Muscle of leg (tissue), 11 donors: ENCODE results near the gene ELOVL5. TPM values are rescaled to one million over a fixed set of nuclear protein-coding genes. Genes with fewer than 3 reads are reported as not detected.
"Not testable (repeated sequence)": the region's sequence is repeated elsewhere in the genome, so short reads cannot be mapped to it uniquely, and the experiment has no call there.

ENCODE experiments used
- DNase-seq: peaks from one replicate; pipeline ENCODE4 v3.0.0; 2013
- H3K27ac ChIP-seq: one replicate; pipeline ENCODE4 v1.5.1; 2013; ENCODE audit warnings: mild to moderate bottlenecking, low read length, control low read depth
- H3K27me3 ChIP-seq: one replicate; pipeline ENCODE4 v1.6.1; 2013; ENCODE audit warnings: low read length; ENCODE audit not compliant: control insufficient read depth, insufficient read depth
- H3K36me3 ChIP-seq: one replicate; pipeline ENCODE4 v1.6.1; 2013; ENCODE audit warnings: low read length; ENCODE audit not compliant: control insufficient read depth, insufficient read depth
- H3K4me1 ChIP-seq: one replicate; pipeline ENCODE4 v1.6.1; 2013; ENCODE audit warnings: low read length; ENCODE audit not compliant: control insufficient read depth, insufficient read depth
- H3K4me3 ChIP-seq: one replicate; pipeline ENCODE4 v1.5.1; 2013; ENCODE audit warnings: low read length, control low read depth
- H3K9me3 ChIP-seq: replicated peaks from 2 replicates; pipeline ENCODE4 v1.6.1; 2013; ENCODE audit warnings: low read depth, low read length; ENCODE audit not compliant: control insufficient read depth
- WGBS: methylation state at CpG from one replicate; pipeline ENCODE4 v1.1.5; 2013; ENCODE audit warnings: missing lambda C conversion rate; ENCODE audit not compliant: insufficient coverage; 5-methylcytosine and 5-hydroxymethylcytosine counted together
- polyA plus RNA-seq, 8 donors: library from polyadenylated mRNA; unstranded; fragments of 120-200 nt; gene quantifications; one replicate each; pipeline versions ENCODE4 v1.2.1 to v1.2.3, GENCODE V29; 2013; ENCODE audit warnings: inconsistent platforms in 1 of 8, low replicate concordance in 1 of 8; ENCODE audit not compliant: insufficient read length in 8 of 8, insufficient read depth in 1 of 8
- total RNA-seq: library from RNA; stranded (reverse); fragments of 120-200 nt; gene quantifications from one replicate; pipeline ENCODE4 v1.2.4, GENCODE V29; 2013

Gene ELOVL5
- total and polyA plus RNA-seq, 9 donors: 21.5 to 52.0 (median 38.1) TPM

- peak overlapping the region; percentile 90 for H3K4me3 ChIP-seq
- no peaks in the 10 kb centered on the region for H3K9me3 ChIP-seq
- peaks cover 3% of the 10 kb centered on the region for H3K36me3 ChIP-seq
- DNase-seq: peak; percentile 83
- under 1% methylated on average over 35 of the region's 38 CpGs for WGBS
- H3K4me1 ChIP-seq: peaks cover 6% of the 10 kb centered on the region
- H3K27ac ChIP-seq: peak overlapping the region; percentile 99
- H3K27me3 ChIP-seq: no peaks in the 10 kb centered on the region
These were observed 804 bp downstream of the ELOVL5 start for GRCh38 chr6:53347921-53348370.

- no peaks in the 10 kb centered on the region for H3K9me3 ChIP-seq
- peak overlapping the region; percentile 99 for H3K27ac ChIP-seq
- H3K4me1 ChIP-seq: peaks cover 6% of the 10 kb centered on the region
- H3K27me3 ChIP-seq: no peaks in the 10 kb centered on the region
- peak; percentile 51 for DNase-seq
- peak overlapping the region; percentile 90 for H3K4me3 ChIP-seq
- peaks cover 3% of the 10 kb centered on the region for H3K36me3 ChIP-seq
- WGBS: 0% methylated on average over 10 of the region's 23 CpGs
These were observed 1.4 kb downstream of the ELOVL5 start for GRCh38 chr6:53347250-53347920.

GRCh38 chr6:53346049-53346448 lies 2.7 kb downstream of the ELOVL5 start:
- H3K4me1 ChIP-seq, H3K9me3 ChIP-seq, H3K36me3 ChIP-seq, H3K4me3 ChIP-seq, H3K27ac ChIP-seq, DNase-seq, H3K27me3 ChIP-seq: not testable (repeated sequence)
- WGBS: no CpG with 5 or more reads among the region's 5 CpGs

- Histone ChIP-seq H3K4me3 (no peak overlapping the region), H3K4me1 (peaks cover 6% of the 10 kb centered on the region), H3K27ac (no peak overlapping the region), H3K9me3 (no peaks in the 10 kb centered on the region), H3K36me3 (peaks cover 3% of the 10 kb centered on the region), H3K27me3 (no peaks in the 10 kb centered on the region)
- DNase-seq: no peak
- WGBS: 29% methylated on average over 1 of the region's 1 CpG
These were observed 3.8 kb downstream of the ELOVL5 start for GRCh38 chr6:53344969-53345368.

GRCh38 chr6:53343092-53343491 lies 5.7 kb downstream of the ELOVL5 start:
- H3K9me3 ChIP-seq: no peaks in the 10 kb centered on the region
- H3K4me1 ChIP-seq: peaks cover 3% of the 10 kb centered on the region
- H3K27ac ChIP-seq: no peak overlapping the region
- no CpG with 5 or more reads among the region's 3 CpGs for WGBS
- H3K36me3 ChIP-seq: peaks cover 3% of the 10 kb centered on the region
- no peak overlapping the region for H3K4me3 ChIP-seq
- H3K27me3 ChIP-seq: no peaks in the 10 kb centered on the region
- DNase-seq: no peak

GRCh38 chr6:53342217-53342616 lies 6.5 kb downstream of the ELOVL5 start:
- H3K27me3 ChIP-seq: no peaks in the 10 kb centered on the region
- no peak overlapping the region for H3K4me3 ChIP-seq
- WGBS: no CpG with 5 or more reads among the region's 2 CpGs
- no peak for DNase-seq
- no peaks in the 10 kb centered on the region for H3K9me3 ChIP-seq
- peaks cover 3% of the 10 kb centered on the region for H3K36me3 ChIP-seq
- H3K27ac ChIP-seq: no peak overlapping the region
- peaks cover under 1% of the 10 kb centered on the region for H3K4me1 ChIP-seq

- H3K4me1 ChIP-seq: no peaks in the 10 kb centered on the region
- WGBS: 58% methylated on average over 2 of the region's 2 CpGs
- peaks cover 3% of the 10 kb centered on the region for H3K36me3 ChIP-seq
- H3K9me3 ChIP-seq: no peaks in the 10 kb centered on the region
- no peak overlapping the region for H3K4me3 ChIP-seq
- DNase-seq: no peak
- no peaks in the 10 kb centered on the region for H3K27me3 ChIP-seq
- no peak overlapping the region for H3K27ac ChIP-seq
These were observed 8.2 kb downstream of the ELOVL5 start for GRCh38 chr6:53340536-53340935.

GRCh38 chr6:53339424-53339823 lies 9.3 kb downstream of the ELOVL5 start:
- Histone ChIP-seq H3K27ac (no peak overlapping the region), H3K27me3 (no peaks in the 10 kb centered on the region), H3K9me3 (no peaks in the 10 kb centered on the region), H3K36me3 (no peaks in the 10 kb centered on the region), H3K4me1 (peaks cover 2% of the 10 kb centered on the region), H3K4me3 (no peak overlapping the region)
- no peak for DNase-seq
- no CpG with 5 or more reads among the region's 2 CpGs for WGBS

GRCh38 chr6:53338304-53338703 lies 10.4 kb downstream of the ELOVL5 start:
- WGBS: no CpG with 5 or more reads among the region's 1 CpG
- Histone ChIP-seq H3K27me3 (no peaks in the 10 kb centered on the region), H3K36me3 (no peaks in the 10 kb centered on the region), H3K27ac (no peak overlapping the region), H3K4me3 (no peak overlapping the region), H3K9me3 (no peaks in the 10 kb centered on the region), H3K4me1 (peaks cover 2% of the 10 kb centered on the region)
- DNase-seq: no peak

GRCh38 chr6:53336070-53336469 lies 12.7 kb downstream of the ELOVL5 start:
- H3K4me3 ChIP-seq: no peak overlapping the region

More at GRCh38 chr6:53336070-53336469, 12.7 kb downstream of the ELOVL5 start:
- no peak for DNase-seq
- Histone ChIP-seq H3K9me3 (no peaks in the 10 kb centered on the region), H3K36me3 (no peaks in the 10 kb centered on the region), H3K4me1 (peaks cover 2% of the 10 kb centered on the region), H3K27ac (no peak overlapping the region), H3K27me3 (no peaks in the 10 kb centered on the region)
- 100% methylated on average over 1 of the region's 4 CpGs for WGBS
